Endothelial cell of umbilical vein (primary cell): ENCODE data around the gene ZMPSTE24. TPM values are rescaled to one million over a fixed set of nuclear protein-coding genes. Genes with fewer than 3 reads are reported as not detected.

Source experiments
- BruUV-seq: library from RNA; stranded (reverse); fragments of 400-500 nt; replicated peaks from 2 replicates; lab custom pipeline; 2021; lab: Mats Ljungman, UMichigan
- CTCF ChIA-PET: fragments of 300-600, 350-600 bp; sonication (Branson Sonifier 250); formaldehyde crosslinking; loops from one replicate; lab custom pipeline; 2021; ENCODE audit warnings: antibody characterized with exemption, inconsistent platforms; lab: Charles Lee
- POLR2A ChIA-PET: fragments of 300-600, 350-600 bp; sonication (Branson Sonifier 250); formaldehyde crosslinking; loops from one replicate; lab custom pipeline; 2021; ENCODE audit warnings: antibody characterized with exemption, inconsistent platforms; lab: Charles Lee
- DNase-seq: peaks from one replicate; pipeline ENCODE4 v3.0.0-alpha.2; 2011; ENCODE audit warnings: low read depth, low spot score
- FAIRE-seq: peaks from 2 replicates; lab custom pipeline; 2011; peaks lifted over from hg19 to GRCh38; lab: Jason Lieb, UNC
- H2AFZ ChIP-seq: 2 replicates; pipeline ENCODE4 v1.6.0; 2012; ENCODE audit warnings: low read depth, low read length, control low read depth, inconsistent platforms
- H3K27ac ChIP-seq: 2 replicates; pipeline ENCODE4 v1.5.1; 2011; ENCODE audit warnings: low read depth, mild to moderate bottlenecking, control low read depth, low read length, moderate library complexity; ENCODE audit not compliant: insufficient read depth
- H3K27me3 ChIP-seq, 2 experiments: 2 replicates each; pipeline versions ENCODE4 v1.6.0 to v1.6.1; 2011; ENCODE audit warnings: low read length in 2 of 2, mixed read lengths in 1 of 2; ENCODE audit not compliant: control insufficient read depth in 2 of 2, insufficient read depth in 2 of 2
- H3K36me3 ChIP-seq, 2 experiments: 2 replicates in 1 of 2; 3 replicates in 1 of 2; pipeline ENCODE4 v1.5.1; 2011; ENCODE audit warnings: low read length in 2 of 2, mild to moderate bottlenecking in 1 of 2, moderate library complexity in 1 of 2; ENCODE audit not compliant: control insufficient read depth in 2 of 2, insufficient read depth in 2 of 2; ENCODE audit errors: extremely low read depth in 1 of 2
- H3K4me1 ChIP-seq: 3 replicates; pipeline ENCODE4 v1.5.1; 2011; ENCODE audit warnings: mild to moderate bottlenecking, low read length; ENCODE audit not compliant: control insufficient read depth, insufficient read depth; ENCODE audit errors: extremely low read depth
- H3K4me2 ChIP-seq: 2 replicates; pipeline ENCODE4 v1.6.1; 2011; ENCODE audit warnings: low read length, control low read depth, mixed read lengths; ENCODE audit not compliant: insufficient read depth
- H3K4me3 ChIP-seq, 3 experiments: fragments of 200-600 bp in 1 of 3; sonication (generic), shearing (Covaris generic) in 1 of 3; replicated peaks in 1 of 3; 2 replicates each; pipeline ENCODE4 v1.5.1; 2011 to 2016; ENCODE audit warnings: control low read depth in 3 of 3, low read length in 3 of 3, mild to moderate bottlenecking in 2 of 3, inconsistent platforms in 1 of 3, low read depth in 1 of 3, moderate library complexity in 1 of 3; ENCODE audit not compliant: insufficient read depth in 1 of 3
- H3K79me2 ChIP-seq: 2 replicates; pipeline ENCODE4 v1.6.0; 2012; ENCODE audit warnings: low read length, inconsistent platforms; ENCODE audit not compliant: control insufficient read depth, insufficient read depth
- H3K9ac ChIP-seq: replicated peaks from 2 replicates; pipeline ENCODE3; 2011; ENCODE audit warnings: low read length, control low read depth; ENCODE audit not compliant: insufficient read depth; ENCODE audit errors: extremely low read depth
- H3K9me1 ChIP-seq: replicated peaks from 3 replicates; pipeline ENCODE4 v1.6.0; 2011; ENCODE audit warnings: mild to moderate bottlenecking, low read length; ENCODE audit not compliant: control insufficient read depth, insufficient read depth; ENCODE audit errors: extremely low read depth
- H3K9me3 ChIP-seq: replicated peaks from 2 replicates; pipeline ENCODE4 v1.5.1; 2012; ENCODE audit warnings: low read length, inconsistent platforms; ENCODE audit not compliant: control insufficient read depth, insufficient read depth
- H4K20me1 ChIP-seq: replicated peaks from 2 replicates; pipeline ENCODE3; 2011; ENCODE audit warnings: mild to moderate bottlenecking, low read length; ENCODE audit not compliant: control insufficient read depth, insufficient read depth; ENCODE audit errors: extremely low read depth
- EZH2 ChIP-seq: IDR thresholded peaks from 2 replicates; pipeline ENCODE4 v1.6.1; 2012; ENCODE audit warnings: borderline replicate concordance, low read depth, mild to moderate bottlenecking, moderate library complexity, low read length, inconsistent platforms; ENCODE audit not compliant: severe bottlenecking
- FOS ChIP-seq: IDR thresholded peaks from 2 replicates; pipeline ENCODE4 v1.6.1; 2011; ENCODE audit warnings: mild to moderate bottlenecking, low read length, moderate library complexity, borderline replicate concordance; ENCODE audit not compliant: insufficient read depth
- GATA2 ChIP-seq: IDR thresholded peaks from 2 replicates; pipeline ENCODE4 v1.7.0; 2011; ENCODE audit warnings: low read depth, mild to moderate bottlenecking, moderate library complexity, mixed read lengths, low read length; ENCODE audit not compliant: insufficient read length, insufficient read depth
- JUN ChIP-seq: IDR thresholded peaks from 2 replicates; pipeline ENCODE4 v1.6.1; 2011; ENCODE audit warnings: borderline replicate concordance, low read depth; ENCODE audit not compliant: insufficient read length, insufficient read depth
- MYC ChIP-seq: IDR thresholded peaks from one replicate; pipeline ENCODE4 v1.6.1; 2011; ENCODE audit warnings: mild to moderate bottlenecking, low read depth, low read length
- POLR2A ChIP-seq: IDR thresholded peaks from 2 replicates; pipeline ENCODE4 v1.6.1; 2012; ENCODE audit warnings: low read depth, mild to moderate bottlenecking, control low read depth, low read length
- POLR2AphosphoS5 ChIP-seq: IDR thresholded peaks from 2 replicates; pipeline ENCODE4 v1.6.1; 2012; ENCODE audit warnings: low read depth, mild to moderate bottlenecking, control low read depth, low read length, moderate library complexity; ENCODE audit not compliant: insufficient read depth
- dilution Hi-C: fragments of 300-500 bp; cut with MboI; formaldehyde crosslinking; loops from one replicate; pipeline ENCODE4 v1.15.0; 2019; ENCODE audit warnings: low sequenced_read_pairs; ENCODE audit not compliant: extremely low pct_ligation_motif_present
- intact Hi-C: fragments of 100-400 bp; cut with micrococcal nuclease; formaldehyde crosslinking; loops from one replicate; pipeline ENCODE4 v1.10.0; 2022
- polyA plus RNA-seq, 4 experiments: library from polyadenylated mRNA; depleted of rRNA in 3 of 4; stranded (reverse) in 3 of 4; unstranded in 1 of 4; fragments of >200 nt; gene quantifications; 2 replicates each; pipeline versions ENCODE4 v1.2.1 to v1.2.3, GENCODE V29; 2011 to 2012; ENCODE audit warnings: missing spikeins in 1 of 4
- total RNA-seq: library from RNA; stranded (reverse); gene quantifications from 2 replicates; pipeline ENCODE4 v1.2.3, GENCODE V29; 2021
- TF ChIP-seq, protein P1 (sequence below), 2 donors: IDR thresholded peaks; 1 replicate in 1 of 2; 2 replicates in 1 of 2; pipeline ENCODE4 v1.5.1; 2011; ENCODE audit warnings: low read length in 2 of 2, mild to moderate bottlenecking in 2 of 2, moderate library complexity in 2 of 2, control low read depth in 1 of 2, inconsistent platforms in 1 of 2, low read depth in 1 of 2; ENCODE audit not compliant: insufficient read depth in 1 of 2; ENCODE audit errors: extremely low read depth in 1 of 2
- TF ChIP-seq, protein P2 (sequence below): IDR thresholded peaks from 2 replicates; pipeline ENCODE4 v1.6.1; 2011; ENCODE audit not compliant: insufficient read depth, insufficient read length

ZMPSTE24 gene
- total and polyA plus RNA-seq, 2 donors (not counting 3 experiments of a cell fraction or from before 2014, with no cell fraction given) = 16.9 to 44.7 TPM

GRCh38 chr1:40302475-40302874, 44.4 kb downstream of the ZMPSTE24 start:
- H3K9me3 ChIP-seq = no peaks in the 10 kb centered on the region
- no peak overlapping the region for H3K4me3 ChIP-seq
- DNase-seq = no peak
- BruUV-seq = no TSS peak
- no peaks in the 10 kb centered on the region for H3K4me1 ChIP-seq
- intact Hi-C loops = no loop called here
- POLR2A ChIA-PET = no interaction called here
- H3K4me2 ChIP-seq = no peak overlapping the region
- peaks cover 0 to 2% of the 10 kb centered on the region in 2 experiments for H3K27me3 ChIP-seq
- TF ChIP-seq GATA2 (no peak), POLR2AphosphoS5 (no peak), MYC (no peak), POLR2A (no peak), FOS (no peak), JUN (no peak), EZH2 (no peak)
- TF ChIP-seq, protein P1, sequence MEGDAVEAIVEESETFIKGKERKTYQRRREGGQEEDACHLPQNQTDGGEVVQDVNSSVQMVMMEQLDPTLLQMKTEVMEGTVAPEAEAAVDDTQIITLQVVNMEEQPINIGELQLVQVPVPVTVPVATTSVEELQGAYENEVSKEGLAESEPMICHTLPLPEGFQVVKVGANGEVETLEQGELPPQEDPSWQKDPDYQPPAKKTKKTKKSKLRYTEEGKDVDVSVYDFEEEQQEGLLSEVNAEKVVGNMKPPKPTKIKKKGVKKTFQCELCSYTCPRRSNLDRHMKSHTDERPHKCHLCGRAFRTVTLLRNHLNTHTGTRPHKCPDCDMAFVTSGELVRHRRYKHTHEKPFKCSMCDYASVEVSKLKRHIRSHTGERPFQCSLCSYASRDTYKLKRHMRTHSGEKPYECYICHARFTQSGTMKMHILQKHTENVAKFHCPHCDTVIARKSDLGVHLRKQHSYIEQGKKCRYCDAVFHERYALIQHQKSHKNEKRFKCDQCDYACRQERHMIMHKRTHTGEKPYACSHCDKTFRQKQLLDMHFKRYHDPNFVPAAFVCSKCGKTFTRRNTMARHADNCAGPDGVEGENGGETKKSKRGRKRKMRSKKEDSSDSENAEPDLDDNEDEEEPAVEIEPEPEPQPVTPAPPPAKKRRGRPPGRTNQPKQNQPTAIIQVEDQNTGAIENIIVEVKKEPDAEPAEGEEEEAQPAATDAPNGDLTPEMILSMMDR (IDR thresholded peaks at IDR 0.05; ENCODE audit: extremely low read depth in 1 of 2, insufficient read depth in 1 of 2, low read depth in 1 of 2, low read length in 2 of 2) = no peak
- TF ChIP-seq, protein P2, sequence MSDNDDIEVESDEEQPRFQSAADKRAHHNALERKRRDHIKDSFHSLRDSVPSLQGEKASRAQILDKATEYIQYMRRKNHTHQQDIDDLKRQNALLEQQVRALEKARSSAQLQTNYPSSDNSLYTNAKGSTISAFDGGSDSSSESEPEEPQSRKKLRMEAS = no peak
- no peaks in the 10 kb centered on the region for H3K79me2 ChIP-seq
- H4K20me1 ChIP-seq = no peaks in the 10 kb centered on the region
- H3K9ac ChIP-seq = no peak overlapping the region
- H3K27ac ChIP-seq = no peak overlapping the region
- CTCF ChIA-PET = no interaction called here
- dilution Hi-C loops = no loop called here
- no peak for FAIRE-seq
- no peaks in the 10 kb centered on the region for H3K36me3 ChIP-seq
- H2AFZ ChIP-seq = no peak overlapping the region
- no peaks in the 10 kb centered on the region for H3K9me1 ChIP-seq
